GM19324 (cell line): ENCODE data around the gene DCAF5.

Experiments used
- ATAC-seq: cut with Tn5 transposase; IDR thresholded peaks from one replicate; pipeline ENCODE4 v1.9.1; 2021; ENCODE audit warnings: mild to moderate bottlenecking, moderate library complexity; ENCODE audit not compliant: unreplicated experiment, low FRiP score

DCAF5 gene

GRCh38 chr14:69142101-69142500 is 10.8 kb downstream of the DCAF5 start:
- ATAC-seq = no peak

GRCh38 chr14:69141550-69141949 is 11.4 kb downstream of the DCAF5 start:
- ATAC-seq = no peak

GRCh38 chr14:69139743-69140142 is 13.2 kb downstream of the DCAF5 start:
- no peak for ATAC-seq

- ATAC-seq = no peak
Measured at GRCh38 chr14:69137843-69138535, 14.9 kb downstream of the DCAF5 start.

GRCh38 chr14:69137416-69137815 is 15.5 kb downstream of the DCAF5 start:
- no peak for ATAC-seq

GRCh38 chr14:69135133-69135532 is 17.8 kb downstream of the DCAF5 start:
- no peak for ATAC-seq

GRCh38 chr14:69133206-69134125 is 19.5 kb downstream of the DCAF5 start:
- no peak for ATAC-seq

- ATAC-seq = no peak
Measured at GRCh38 chr14:69132513-69133181, 20.3 kb downstream of the DCAF5 start.

GRCh38 chr14:69131176-69131575 is 21.7 kb downstream of the DCAF5 start:
- no peak for ATAC-seq

- no peak for ATAC-seq
Measured at GRCh38 chr14:69129264-69129880, 23.5 kb downstream of the DCAF5 start.

GRCh38 chr14:69118305-69118704 is 34.6 kb downstream of the DCAF5 start:
- no peak for ATAC-seq

GRCh38 chr14:69117020-69117767 is 35.7 kb downstream of the DCAF5 start:
- ATAC-seq = no peak

GRCh38 chr14:69115407-69116185 is 37.3 kb downstream of the DCAF5 start:
- no peak for ATAC-seq

GRCh38 chr14:69114763-69115162 is 38.2 kb downstream of the DCAF5 start:
- no peak for ATAC-seq

- no peak for ATAC-seq
Measured at GRCh38 chr14:69108358-69108757, 44.6 kb downstream of the DCAF5 start.

GRCh38 chr14:69107407-69108003 is 45.4 kb downstream of the DCAF5 start:
- no peak for ATAC-seq

GRCh38 chr14:69106451-69106850 is 46.5 kb downstream of the DCAF5 start:
- no peak for ATAC-seq

GRCh38 chr14:69105326-69105725 is 47.6 kb downstream of the DCAF5 start:
- ATAC-seq = no peak

GRCh38 chr14:69101331-69101826 is 51.5 kb downstream of the DCAF5 start:
- ATAC-seq = no peak
